IMR-90 (cell line): ENCODE data around the gene ZNF512. TPM values are rescaled to one million over a fixed set of nuclear protein-coding genes. Genes with fewer than 3 reads are reported as not detected.

Experiments
- ATAC-seq: fragments of 200-7000 bp; cut with Tn5 transposase; 2 replicates; pipeline ENCODE4 v1.9.1; 2020; ENCODE audit warnings: low read depth, mild to moderate bottlenecking, moderate library complexity
- BruUV-seq: library from RNA; stranded (reverse); fragments of 400-500 nt; replicated peaks from 2 replicates; lab custom pipeline; 2021; lab: Mats Ljungman, UMichigan
- CTCF ChIA-PET: fragments of 300-600 bp; formaldehyde crosslinking; extraction: SDS; loops from one replicate; lab custom pipeline; 2021; ENCODE audit warnings: antibody characterized with exemption; lab: Yijun Ruan, JAX
- POLR2A ChIA-PET: fragments of 300-600 bp; sonication (Branson Sonifier 250); formaldehyde crosslinking; loops from one replicate; lab custom pipeline; 2022; ENCODE audit warnings: antibody characterized with exemption; ENCODE audit not compliant: unreplicated experiment; lab: Charles Lee
- DNase-seq: peaks from one replicate; pipeline ENCODE4 v3.0.0; 2013
- H2AFZ ChIP-seq: replicated peaks from 2 replicates; pipeline ENCODE3; 2013; ENCODE audit warnings: low read length, mild to moderate bottlenecking; ENCODE audit not compliant: poor library complexity
- H2AK5ac ChIP-seq: 2 replicates; pipeline ENCODE4 v1.6.1; 2013; ENCODE audit warnings: low read depth, low read length, inconsistent platforms
- H2AK9ac ChIP-seq: replicated peaks from 2 replicates; pipeline ENCODE3; 2013; ENCODE audit warnings: mild to moderate bottlenecking, low read depth, low read length, moderate library complexity; ENCODE audit not compliant: poor library complexity
- H2BK120ac ChIP-seq: 2 replicates; pipeline ENCODE4 v1.6.1; 2013; ENCODE audit warnings: low read depth, low read length, inconsistent platforms
- H2BK15ac ChIP-seq: 3 replicates; pipeline ENCODE4 v1.6.1; 2013; ENCODE audit warnings: low read depth, low read length, inconsistent platforms
- H2BK20ac ChIP-seq: 2 replicates; pipeline ENCODE4 v1.6.1; 2013; ENCODE audit warnings: low read depth, mild to moderate bottlenecking, inconsistent platforms, low read length, moderate library complexity
- H2BK5ac ChIP-seq: 2 replicates; pipeline ENCODE4 v1.6.1; 2013; ENCODE audit warnings: mild to moderate bottlenecking, low read depth, low read length, inconsistent platforms; ENCODE audit not compliant: poor library complexity, severe bottlenecking
- H3K14ac ChIP-seq: replicated peaks from 2 replicates; pipeline ENCODE4 v1.6.1; 2013; ENCODE audit warnings: low read depth, low read length, inconsistent platforms
- H3K18ac ChIP-seq: 2 replicates; pipeline ENCODE4 v1.6.1; 2013; ENCODE audit warnings: low read depth, low read length, control low read depth
- H3K23ac ChIP-seq: 2 replicates; pipeline ENCODE4 v1.6.1; 2013; ENCODE audit warnings: low read depth, low read length, inconsistent platforms
- H3K27ac ChIP-seq: 2 replicates; pipeline ENCODE4 v1.5.1; 2013; ENCODE audit warnings: mild to moderate bottlenecking, control low read depth, low read length; ENCODE audit not compliant: insufficient read depth
- H3K27me3 ChIP-seq: 2 replicates; pipeline ENCODE4 v1.6.1; 2013; ENCODE audit warnings: low read length; ENCODE audit not compliant: control insufficient read depth, insufficient read depth
- H3K36me3 ChIP-seq: 2 replicates; pipeline ENCODE4 v1.6.1; 2013; ENCODE audit warnings: low read length, mixed read lengths; ENCODE audit not compliant: control insufficient read depth, insufficient read depth
- H3K4ac ChIP-seq: 2 replicates; pipeline ENCODE4 v1.6.1; 2013; ENCODE audit warnings: low read depth, low read length, inconsistent platforms
- H3K4me1 ChIP-seq: 2 replicates; pipeline ENCODE4 v1.6.1; 2013; ENCODE audit warnings: low read length, mixed read lengths; ENCODE audit not compliant: control insufficient read depth, insufficient read depth
- H3K4me2 ChIP-seq: 2 replicates; pipeline ENCODE4 v1.6.1; 2013; ENCODE audit warnings: low read depth, mild to moderate bottlenecking, control low read depth, low read length, moderate library complexity
- H3K4me3 ChIP-seq: 2 replicates; pipeline ENCODE4 v1.5.1; 2013; ENCODE audit warnings: low read depth, mild to moderate bottlenecking, control low read depth, low read length, moderate library complexity; ENCODE audit not compliant: insufficient read depth
- H3K56ac ChIP-seq: 2 replicates; pipeline ENCODE4 v1.6.1; 2013; ENCODE audit warnings: low read length, inconsistent platforms; ENCODE audit not compliant: insufficient read depth; ENCODE audit errors: extremely low read depth
- H3K79me1 ChIP-seq, 2 experiments: 2 replicates each; pipeline ENCODE4 v1.6.1; 2013; ENCODE audit warnings: low read length in 2 of 2, inconsistent platforms in 1 of 2, low read depth in 1 of 2
- H3K9ac ChIP-seq: 2 replicates; pipeline ENCODE4 v1.6.1; 2013; ENCODE audit warnings: low read depth, low read length, control low read depth
- H3K9me1 ChIP-seq: 2 replicates; pipeline ENCODE4 v1.6.1; 2013; ENCODE audit warnings: low read length, inconsistent platforms; ENCODE audit not compliant: insufficient read depth
- H3K9me3 ChIP-seq: 2 replicates; pipeline ENCODE4 v1.6.1; 2013; ENCODE audit warnings: low read length; ENCODE audit not compliant: control insufficient read depth, insufficient read depth
- H4K20me1 ChIP-seq: 2 replicates; pipeline ENCODE4 v1.6.1; 2013; ENCODE audit warnings: low read length, inconsistent platforms; ENCODE audit not compliant: insufficient read depth
- H4K5ac ChIP-seq: 2 replicates; pipeline ENCODE4 v1.6.1; 2013; ENCODE audit warnings: mild to moderate bottlenecking, low read depth, low read length, control low read depth
- H4K8ac ChIP-seq, 2 experiments: 2 replicates each; pipeline ENCODE4 v1.6.1; 2013; ENCODE audit warnings: low read depth in 2 of 2, low read length in 2 of 2, control low read depth in 1 of 2, inconsistent platforms in 1 of 2
- H4K91ac ChIP-seq: 2 replicates; pipeline ENCODE4 v1.6.1; 2013; ENCODE audit warnings: low read depth, low read length, inconsistent platforms; ENCODE audit not compliant: insufficient read depth
- CEBPB ChIP-seq: IDR thresholded peaks from 2 replicates; pipeline ENCODE4 v1.6.1; 2012; ENCODE audit warnings: low read depth, low read length, improper control_type of control experiment
- FOS ChIP-seq: fragments of 150-350 bp; IDR thresholded peaks from 2 replicates; pipeline ENCODE4 v1.6.1; 2016; ENCODE audit warnings: low read depth, low read length
- WGBS, 2 experiments: methylation state at CpG; one replicate each; pipeline versions ENCODE4 v1.1.5 to v1.1.7; 2013; ENCODE audit warnings: missing lambda C conversion rate in 2 of 2; ENCODE audit not compliant: insufficient read length in 1 of 2; ENCODE audit errors: extremely low coverage in 2 of 2; 5-methylcytosine and 5-hydroxymethylcytosine counted together
- dilution Hi-C: fragments of 300-500 bp; cut with HindIII; formaldehyde crosslinking; loops from one replicate; pipeline ENCODE4 v1.14.3; 2018; ENCODE audit warnings: low sequenced_read_pairs; ENCODE audit not compliant: unreplicated experiment
- in situ Hi-C: fragments of 300-500 bp; cut with MboI; formaldehyde crosslinking; loops from 3 replicates; pipeline ENCODE4 v1.14.3; 2019; ENCODE audit warnings: low sequenced_read_pairs, inconsistent platforms, mixed read lengths
- intact Hi-C: fragments of 100-400 bp; cut with micrococcal nuclease; formaldehyde crosslinking; loops from 2 replicates; pipeline ENCODE4 v1.10.0; 2022
- polyA plus RNA-seq, 3 experiments: library from polyadenylated mRNA; depleted of rRNA; stranded (reverse); fragments of >200 nt; gene quantifications; 2 replicates each; pipeline ENCODE4 v1.2.3, GENCODE V29; 2012; ENCODE audit warnings: low replicate concordance in 1 of 3
- total RNA-seq: library from RNA; depleted of rRNA; stranded (reverse); fragments of >200 nt; gene quantifications from 2 replicates; pipeline ENCODE4 v1.2.3, GENCODE V29; 2012

The ZNF512 gene
- total and polyA plus RNA-seq, 2 of the 4 experiments (the other 2 are of a cell fraction), result 25.8 to 56.5 TPM

DNA sequence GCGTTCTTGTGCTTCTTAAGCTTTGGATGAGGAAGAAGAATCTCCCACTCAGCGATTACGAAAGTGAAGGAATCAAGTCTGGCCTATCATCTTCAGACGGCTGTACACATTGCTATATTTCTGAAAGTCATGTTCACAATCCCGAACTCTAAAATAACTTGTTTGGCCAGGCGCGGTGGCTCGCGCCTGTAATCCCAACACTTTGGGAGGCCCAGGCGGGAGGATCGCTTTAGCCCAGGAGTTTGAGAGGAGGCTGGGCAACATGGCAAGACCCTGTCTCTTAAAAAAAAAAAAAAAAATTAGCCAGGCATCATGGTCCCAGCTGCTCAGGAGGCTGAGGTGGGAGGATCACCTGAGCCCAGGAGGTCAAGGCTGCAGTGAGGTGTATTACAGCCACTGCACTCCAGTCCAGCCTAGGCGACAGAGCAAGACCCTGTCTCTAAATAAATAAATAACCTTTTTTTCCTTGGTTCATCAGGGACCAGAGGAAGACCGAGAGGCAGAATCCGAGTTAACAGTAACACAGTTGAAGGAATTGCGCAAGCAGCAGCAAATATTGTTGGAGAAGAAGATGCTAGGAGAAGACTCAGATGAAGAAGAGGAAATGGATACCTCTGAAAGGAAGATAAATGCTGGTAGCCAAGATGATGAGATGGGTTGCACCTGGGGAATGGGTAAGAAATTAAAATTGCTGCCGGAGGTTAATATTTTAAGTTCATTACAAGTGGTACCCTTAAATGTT is 82.0 kb downstream of the ZNF512 start:
- Histone ChIP-seq H4K20me1 (no peaks in the 10 kb centered on the region), H3K23ac (peak overlapping the region; percentile 23; the same call in 1 of the 2 replicates), H3K56ac (no peak overlapping the region; the same call in 1 of the 2 replicates), H3K14ac (0 out of 2 replicates have a peak overlapping the region, but pooled peaks have one; percentile 19), H3K9me1 (peaks cover 6% of the 10 kb centered on the region; the same call in 1 of the 2 replicates), H2BK15ac (no peak overlapping the region), H2AK5ac (no peak overlapping the region), H2BK120ac (no peak overlapping the region), H3K4me3 (peak overlapping the region; percentile 85), H3K4ac (peak overlapping the region; percentile 55; the same call in 1 of the 2 replicates), H2BK20ac (no peak overlapping the region), H3K27ac (peak overlapping the region; percentile 86; the same call in 1 of the 2 replicates), H2AFZ (no peak overlapping the region), H3K79me1 (peaks cover 15 to 41% of the 10 kb centered on the region in 2 experiments), H3K9me3 (no peaks in the 10 kb centered on the region), H4K91ac (no peak overlapping the region; the same call in 1 of the 2 replicates), H3K4me2 (peak overlapping the region; percentile 99), H3K18ac (no peak overlapping the region), H3K36me3 (peaks cover 18% of the 10 kb centered on the region), H2BK5ac (no peak overlapping the region), H3K9ac (peak overlapping the region; percentile 93), H4K8ac (peak overlapping the region; percentile 95 to 99; a peak in 3 of 4 replicates), H3K27me3 (no peaks in the 10 kb centered on the region), H4K5ac (peak overlapping the region; percentile 88), H2AK9ac (peak overlapping the region; percentile 45), H3K4me1 (peaks cover 5% of the 10 kb centered on the region)
- DNase-seq (no peak), ATAC-seq (no peak)
- peak; percentile 89 for TF ChIP-seq CEBPB
- TF ChIP-seq FOS, result no peak
- WGBS, 2 experiments, result 94% methylated on average over 8 of the region's 16 CpGs; no CpG with 5 or more reads in 1 of the 2 experiments
- CTCF ChIA-PET, result interaction anchor here (1.0 kb wide), 1 partner anchor 19 kb away, joined by 3 read pairs; no protein-coding TSS in a partner anchor
- dilution Hi-C loops (no loop called here), in situ Hi-C loops (no loop called here), intact Hi-C loops (no loop called here)
- no TSS peak for BruUV-seq
- POLR2A ChIA-PET, result no interaction called here
